GM12878 (cell line): ENCODE results near the gene ANKRD62. TPM values are rescaled to one million over a fixed set of nuclear protein-coding genes. Genes with fewer than 3 reads are reported as not detected.

Source experiments
- ATAC-seq: fragments of 200-7000 bp; cut with Tn5 transposase; 3 replicates; pipeline ENCODE4 v1.9.1; 2020; ENCODE audit warnings: mild to moderate bottlenecking, moderate library complexity
- BruUV-seq: library from RNA; stranded (reverse); fragments of 400-500 nt; replicated peaks from 2 replicates; lab custom pipeline; 2021; lab: Mats Ljungman, UMichigan
- CTCF ChIA-PET: fragments of 300-600 bp; sonication (Branson Sonifier 250); formaldehyde crosslinking; extraction: SDS; loops from one replicate; lab custom pipeline; 2021; ENCODE audit warnings: inconsistent platforms; lab: Yijun Ruan, JAX
- POLR2A ChIA-PET: fragments of 350-600 bp; formaldehyde crosslinking; extraction: SDS; loops from one replicate; lab custom pipeline; 2021; ENCODE audit warnings: inconsistent platforms; lab: Charles Lee
- RAD21 ChIA-PET: fragments of 300-600 bp; sonication (Branson Sonifier 250); formaldehyde crosslinking; loops from one replicate; lab custom pipeline; 2023; ENCODE audit warnings: antibody characterized with exemption; ENCODE audit not compliant: unreplicated experiment; lab: Charles Lee
- SMC1A ChIA-PET: fragments of 300-600 bp; sonication (Branson Sonifier 250); formaldehyde crosslinking; loops from one replicate; lab custom pipeline; 2023; ENCODE audit not compliant: unreplicated experiment, uncharacterized antibody; lab: Charles Lee
- DNase-seq: peaks from one replicate; pipeline ENCODE4 v3.0.0-alpha.2; 2011; ENCODE audit warnings: low read depth, low spot score
- FAIRE-seq: peaks from 3 replicates; lab custom pipeline; 2011; peaks lifted over from hg19 to GRCh38; lab: Jason Lieb, UNC
- H2AFZ ChIP-seq: 2 replicates; pipeline ENCODE4 v1.6.0; 2011; ENCODE audit warnings: low read depth, low read length, control low read depth; ENCODE audit not compliant: control insufficient read depth
- H3K27ac ChIP-seq: 2 replicates; pipeline ENCODE4 v1.5.1; 2011; ENCODE audit warnings: control low read depth; ENCODE audit not compliant: control insufficient read depth, insufficient read depth
- H3K27me3 ChIP-seq, 2 experiments: replicated peaks in 1 of 2; 2 replicates each; pipeline versions ENCODE4 v1.6.0 to v1.6.1; 2011; ENCODE audit warnings: low read length in 1 of 2; ENCODE audit not compliant: control insufficient read depth in 2 of 2, insufficient read depth in 2 of 2
- H3K36me3 ChIP-seq, 2 experiments: 2 replicates each; pipeline ENCODE4 v1.5.1; 2011; ENCODE audit warnings: low read length in 1 of 2; ENCODE audit not compliant: control insufficient read depth in 2 of 2, insufficient read depth in 2 of 2
- H3K4me1 ChIP-seq: 2 replicates; pipeline ENCODE4 v1.6.1; 2011; ENCODE audit warnings: mild to moderate bottlenecking, low read length, moderate library complexity, mixed read lengths; ENCODE audit not compliant: control insufficient read depth, insufficient read depth
- H3K4me2 ChIP-seq: 2 replicates; pipeline ENCODE4 v1.6.0; 2011; ENCODE audit warnings: control low read depth; ENCODE audit not compliant: control insufficient read depth, insufficient read depth
- H3K4me3 ChIP-seq: fragments of 200-600 bp; sonication (generic); 2 replicates; pipeline ENCODE4 v1.5.1; 2016
- H3K79me2 ChIP-seq: 2 replicates; pipeline ENCODE4 v1.6.0; 2011; ENCODE audit warnings: low read length; ENCODE audit not compliant: control insufficient read depth, insufficient read depth
- H3K9ac ChIP-seq: 2 replicates; pipeline ENCODE4 v1.8.0; 2011; ENCODE audit warnings: low read length, control low read depth, mixed read lengths; ENCODE audit not compliant: control insufficient read depth, insufficient read depth
- H3K9me3 ChIP-seq: replicated peaks from 3 replicates; pipeline ENCODE4 v1.5.1; 2011; ENCODE audit warnings: mild to moderate bottlenecking, low read length; ENCODE audit not compliant: control insufficient read depth, insufficient read depth
- H4K20me1 ChIP-seq: 2 replicates; pipeline ENCODE4 v1.6.0; 2011; ENCODE audit not compliant: control insufficient read depth, insufficient read depth
- NFYB ChIP-seq: IDR thresholded peaks from 2 replicates; pipeline ENCODE4 v1.6.1; 2011; ENCODE audit warnings: low read depth, mild to moderate bottlenecking, low read length, improper control_type of control experiment, moderate library complexity; ENCODE audit not compliant: insufficient read depth
- TAF1 ChIP-seq: IDR thresholded peaks from 2 replicates; pipeline ENCODE4 v1.6.1; 2011; ENCODE audit warnings: mild to moderate bottlenecking, low read depth, low read length, borderline replicate concordance
- ZNF24 ChIP-seq: fragments of 450-650 bp; IDR thresholded peaks from 2 replicates; pipeline ENCODE4 v1.6.1; 2017; ENCODE audit warnings: antibody characterized with exemption, mild to moderate bottlenecking
- ZNF687 ChIP-seq: fragments of 450-650 bp; IDR thresholded peaks from 2 replicates; pipeline ENCODE4 v1.6.1; 2017; ENCODE audit warnings: mild to moderate bottlenecking, moderate library complexity
- WGBS: methylation state at CpG from one replicate; pipeline ENCODE4 v1.1.6; 2016; ENCODE audit warnings: low lambda C conversion rate; ENCODE audit not compliant: insufficient replicate concordance, insufficient coverage; ENCODE audit errors: missing lambda C conversion rate; 5-methylcytosine and 5-hydroxymethylcytosine counted together
- in situ Hi-C: fragments of 300-500 bp; cut with MboI; formaldehyde crosslinking; loops from 9 replicates; pipeline ENCODE4 v1.14.3; 2018; ENCODE audit warnings: mixed read lengths
- intact Hi-C: fragments of 100-400 bp; cut with micrococcal nuclease; formaldehyde crosslinking; loops from one replicate; pipeline ENCODE4 v1.14.2; 2022; ENCODE audit not compliant: unreplicated experiment
- polyA plus RNA-seq, 11 experiments: library from polyadenylated mRNA; depleted of rRNA in 4 of 11; unstranded in 6 of 11; stranded (reverse) in 5 of 11; fragments of >200 nt; fragmentation: Nextera tagmentation in 4 of 11; fragmentation: Illumina TruSeq in 1 of 11; extraction: Ambion mirVana in 4 of 11; extraction: Trizol in 1 of 11; gene quantifications; 1 replicate in 1 of 11; 2 replicates in 10 of 11; pipeline versions ENCODE4 v1.2.1 to v1.2.3, GENCODE V29; 2011 to 2016; ENCODE audit warnings: inconsistent platforms in 2 of 11, missing spikeins in 2 of 11, low read depth in 1 of 11
- total RNA-seq, 4 experiments: library from RNA; depleted of rRNA in 3 of 4; stranded (reverse); fragments of >200 nt in 3 of 4; fragmentation: Illumina TruSeq in 1 of 4; extraction: Trizol in 1 of 4; gene quantifications; 2 replicates each; pipeline versions ENCODE4 v1.2.1 to v1.2.3, GENCODE V29; 2013 to 2021
- TF ChIP-seq, protein P1 (sequence below): fragments of 450-650 bp; formaldehyde crosslinking; IDR thresholded peaks from 2 replicates; pipeline ENCODE4 v1.4.0; 2022; ENCODE audit warnings: mild to moderate bottlenecking, moderate library complexity

The ANKRD62 gene
- total and polyA plus RNA-seq, 10 of the 15 experiments (the other 5 are each of a cell fraction or from before 2014, with no cell fraction given): not detected

DNA sequence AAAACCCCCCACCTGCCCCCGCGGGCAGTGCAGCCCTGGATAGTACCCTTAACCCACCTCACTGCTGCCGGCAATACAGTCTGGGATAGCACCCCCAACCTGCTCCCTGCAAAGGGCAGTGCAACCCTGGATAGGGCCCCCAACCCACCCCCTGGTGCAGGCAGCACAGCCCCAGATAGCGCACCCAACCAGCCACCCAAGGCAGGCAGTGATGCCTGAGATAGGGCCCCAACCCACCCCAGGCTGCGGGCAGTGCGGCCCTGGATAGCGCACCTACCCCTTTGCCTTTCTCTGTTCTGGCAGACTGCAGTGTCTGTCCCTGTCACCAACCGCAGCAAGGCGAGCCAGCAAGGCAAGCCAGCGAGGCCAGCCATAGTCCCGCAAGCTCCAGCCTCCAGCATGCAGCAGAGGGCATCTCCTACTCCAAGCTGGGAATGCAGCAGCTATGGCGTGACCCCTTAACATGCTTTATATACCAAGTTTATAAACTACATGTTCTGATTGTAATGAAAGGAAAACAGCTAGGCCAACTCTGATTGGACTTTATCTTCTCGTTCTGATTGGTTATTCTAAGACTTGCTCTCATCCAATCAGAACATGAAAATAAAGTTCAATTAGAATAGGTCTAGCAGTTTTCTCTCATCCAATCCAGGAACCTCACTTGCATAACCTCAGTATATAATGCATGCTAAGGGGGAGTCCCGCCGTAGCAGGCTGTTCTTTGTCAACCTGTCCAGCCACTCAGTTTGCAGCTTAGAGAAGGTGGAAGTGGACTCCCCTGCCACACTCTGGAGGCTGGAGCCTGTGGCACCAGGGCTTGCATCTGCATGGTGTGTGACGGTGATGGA is 34.1 kb upstream of the ANKRD62 start:
- Histone ChIP-seq H2AFZ (no peak overlapping the region), H3K9me3 (no peaks in the 10 kb centered on the region), H3K79me2 (no peaks in the 10 kb centered on the region), H3K4me3 (no peak overlapping the region), H3K4me2 (no peak overlapping the region), H3K27me3 (no peaks in the 10 kb centered on the region), H3K27ac (no peak overlapping the region), H3K36me3 (no peaks in the 10 kb centered on the region), H3K9ac (no peak overlapping the region), H3K4me1 (no peaks in the 10 kb centered on the region), H4K20me1 (no peaks in the 10 kb centered on the region)
- ATAC-seq (no peak), FAIRE-seq (no peak), DNase-seq (no peak)
- in situ Hi-C loops: no loop called here
- ChIA-PET POLR2A (no interaction called here), SMC1A (no interaction called here), CTCF (no interaction called here), RAD21 (no interaction called here)
- no TSS peak for BruUV-seq
- intact Hi-C loops: no loop called here
- TF ChIP-seq TAF1: no peak
- TF ChIP-seq NFYB: peak; percentile 47; the same call in 1 of the 2 replicates
- 78% methylated on average over 16 of the region's 16 CpGs for WGBS

DNA sequence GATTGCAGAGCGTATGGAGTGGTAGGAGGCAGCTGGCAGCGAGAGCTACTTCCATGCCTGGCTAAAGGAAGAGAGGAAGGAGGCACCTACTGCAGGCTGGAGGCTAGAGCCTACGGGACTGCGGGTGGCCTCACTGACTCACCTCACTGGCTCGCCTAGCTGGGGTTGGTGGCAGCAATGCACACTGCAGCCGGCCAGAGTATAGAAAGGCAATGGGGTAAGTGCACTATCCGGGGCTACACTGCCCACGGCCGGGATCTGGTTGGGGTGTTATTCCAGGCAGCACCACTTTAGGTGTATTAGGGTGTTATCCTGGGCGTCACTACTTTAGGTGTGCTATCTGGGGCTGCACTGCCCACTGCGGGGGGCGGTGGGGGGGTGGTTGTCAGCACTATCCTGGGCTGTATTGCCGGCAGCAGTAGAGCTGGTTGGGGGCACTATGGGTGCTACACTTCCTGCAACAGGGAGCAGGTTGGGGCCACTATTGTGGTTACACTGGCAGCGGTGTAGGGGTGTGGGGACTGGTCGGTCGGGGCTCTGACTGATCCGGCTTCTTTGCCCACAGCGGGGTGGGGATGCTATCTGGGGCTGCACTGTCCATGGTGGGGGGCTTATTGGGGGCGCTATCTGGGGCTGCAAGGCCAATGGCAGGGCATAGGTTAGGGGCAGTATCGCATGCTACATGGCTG is 33.3 kb upstream of the ANKRD62 start:
- in situ Hi-C loops: no loop called here
- Histone ChIP-seq H3K79me2 (no peaks in the 10 kb centered on the region), H3K9me3 (no peaks in the 10 kb centered on the region), H3K4me2 (no peak overlapping the region), H2AFZ (no peak overlapping the region), H4K20me1 (no peaks in the 10 kb centered on the region), H3K4me1 (no peaks in the 10 kb centered on the region), H3K27me3 (no peaks in the 10 kb centered on the region), H3K4me3 (no peak overlapping the region), H3K9ac (no peak overlapping the region), H3K27ac (no peak overlapping the region), H3K36me3 (no peaks in the 10 kb centered on the region)
- POLR2A ChIA-PET: no interaction called here
- no TSS peak for BruUV-seq
- 58% methylated on average over 19 of the region's 20 CpGs for WGBS
- no peak for FAIRE-seq
- TF ChIP-seq ZNF24: no peak
- TF ChIP-seq, protein P1, sequence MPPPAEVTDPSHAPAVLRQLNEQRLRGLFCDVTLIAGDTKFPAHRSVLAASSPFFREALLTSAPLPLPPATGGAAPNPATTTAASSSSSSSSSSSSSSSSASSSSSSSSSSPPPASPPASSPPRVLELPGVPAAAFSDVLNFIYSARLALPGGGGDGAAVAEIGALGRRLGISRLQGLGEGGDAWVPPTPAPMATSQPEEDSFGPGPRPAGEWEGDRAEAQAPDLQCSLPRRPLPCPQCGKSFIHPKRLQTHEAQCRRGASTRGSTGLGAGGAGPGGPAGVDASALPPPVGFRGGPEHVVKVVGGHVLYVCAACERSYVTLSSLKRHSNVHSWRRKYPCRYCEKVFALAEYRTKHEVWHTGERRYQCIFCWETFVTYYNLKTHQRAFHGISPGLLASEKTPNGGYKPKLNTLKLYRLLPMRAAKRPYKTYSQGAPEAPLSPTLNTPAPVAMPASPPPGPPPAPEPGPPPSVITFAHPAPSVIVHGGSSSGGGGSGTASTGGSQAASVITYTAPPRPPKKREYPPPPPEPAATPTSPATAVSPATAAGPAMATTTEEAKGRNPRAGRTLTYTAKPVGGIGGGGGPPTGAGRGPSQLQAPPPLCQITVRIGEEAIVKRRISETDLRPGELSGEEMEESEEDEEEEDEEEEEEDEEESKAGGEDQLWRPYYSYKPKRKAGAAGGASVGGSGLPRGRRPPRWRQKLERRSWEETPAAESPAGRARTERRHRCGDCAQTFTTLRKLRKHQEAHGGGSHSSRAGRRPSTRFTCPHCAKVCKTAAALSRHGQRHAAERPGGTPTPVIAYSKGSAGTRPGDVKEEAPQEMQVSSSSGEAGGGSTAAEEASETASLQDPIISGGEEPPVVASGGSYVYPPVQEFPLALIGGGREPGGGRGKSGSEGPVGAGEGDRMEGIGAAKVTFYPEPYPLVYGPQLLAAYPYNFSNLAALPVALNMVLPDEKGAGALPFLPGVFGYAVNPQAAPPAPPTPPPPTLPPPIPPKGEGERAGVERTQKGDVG (CRISPR knock-in tag): no peak
- TF ChIP-seq ZNF687: no peak
- CTCF ChIA-PET: no interaction called here
- DNase-seq: no peak
- RAD21 ChIA-PET: no interaction called here
- SMC1A ChIA-PET: no interaction called here
- intact Hi-C loops: no loop called here
- no peak for ATAC-seq
